ENCODE measurements around the gene GRB10. TPM values are rescaled to one million over a fixed set of nuclear protein-coding genes. Genes with fewer than 3 reads are reported as not detected.

The GRB10 gene
- total RNA-seq, 4 donors from 2014 or later, result 54.0 to 69.1 (median 61.6) TPM

- Histone ChIP-seq H3K4me1 (peaks cover 29 to 53% (median 44%) of the 10 kb centered on the region in 4 donors), H3K4me3 (no peak overlapping the region), H3K27me3 (no peaks in the 10 kb centered on the region), H3K36me3 (no peaks in the 10 kb centered on the region), H3K27ac (replicated peaks in 1 of 4) (no peak overlapping the region), H3K9me3 (no peaks in the 10 kb centered on the region)
- intact Hi-C loops (cut with DNase I), result no loop called here
- TF ChIP-seq POLR2AphosphoS5 (IDR thresholded peaks at IDR 0.05) (no peak), EP300 (IDR thresholded peaks at IDR 0.05) (no peak), POLR2A (IDR thresholded peaks at IDR 0.05; ENCODE audit: low read depth) (no peak), CTCF (IDR thresholded peaks at IDR 0.05) (no peak)
- 89% methylated on average over 2 of the region's 2 CpGs for WGBS
- no peak for DNase-seq (ENCODE audit: extremely low spot score)
Measured at GRCh38 chr7:50718876-50719275, 63.8 kb downstream of the GRB10 start.

- WGBS, result 80% methylated on average over 6 of the region's 6 CpGs
- TF ChIP-seq CTCF (IDR thresholded peaks at IDR 0.05), result no peak
- TF ChIP-seq EP300 (IDR thresholded peaks at IDR 0.05), result no peak
- no peak for TF ChIP-seq POLR2A (IDR thresholded peaks at IDR 0.05; ENCODE audit: low read depth)
- no peak for TF ChIP-seq POLR2AphosphoS5 (IDR thresholded peaks at IDR 0.05)
- no peaks in the 10 kb centered on the region for H3K27me3 ChIP-seq
- no peaks in the 10 kb centered on the region for H3K9me3 ChIP-seq
- no peak for DNase-seq (ENCODE audit: extremely low spot score)
- H3K27ac ChIP-seq (replicated peaks in 1 of 4), result no peak overlapping the region
- no peaks in the 10 kb centered on the region for H3K36me3 ChIP-seq
- no peak overlapping the region for H3K4me3 ChIP-seq
- H3K4me1 ChIP-seq, result peaks cover 30 to 56% (median 48%) of the 10 kb centered on the region in 4 donors
- intact Hi-C loops (cut with DNase I), result no loop called here
Measured at GRCh38 chr7:50718311-50718710, 64.4 kb downstream of the GRB10 start.

- H3K36me3 ChIP-seq, result no peaks in the 10 kb centered on the region
- H3K27ac ChIP-seq (replicated peaks in 1 of 4), result no peak overlapping the region
- H3K9me3 ChIP-seq, result no peaks in the 10 kb centered on the region
- peaks cover 40 to 62% (median 53%) of the 10 kb centered on the region in 4 donors for H3K4me1 ChIP-seq
- intact Hi-C loops (cut with DNase I), result no loop called here
- WGBS, result 90% methylated on average over 4 of the region's 4 CpGs
- H3K27me3 ChIP-seq, result no peaks in the 10 kb centered on the region
- TF ChIP-seq POLR2A (IDR thresholded peaks at IDR 0.05; ENCODE audit: low read depth) (no peak), EP300 (IDR thresholded peaks at IDR 0.05) (no peak), POLR2AphosphoS5 (IDR thresholded peaks at IDR 0.05) (no peak), CTCF (IDR thresholded peaks at IDR 0.05) (no peak)
- no peak for DNase-seq (ENCODE audit: extremely low spot score)
- H3K4me3 ChIP-seq, result no peak overlapping the region
Measured at GRCh38 chr7:50717181-50717580, 65.5 kb downstream of the GRB10 start.

- Histone ChIP-seq H3K27ac (replicated peaks in 1 of 4) (no peak overlapping the region), H3K4me3 (no peak overlapping the region), H3K9me3 (no peaks in the 10 kb centered on the region), H3K27me3 (no peaks in the 10 kb centered on the region), H3K36me3 (peaks cover 0 to 6% (median 0%) of the 10 kb centered on the region in 4 donors), H3K4me1 (peaks cover 48 to 64% (median 60%) of the 10 kb centered on the region in 4 donors)
- no peak for TF ChIP-seq POLR2AphosphoS5 (IDR thresholded peaks at IDR 0.05)
- TF ChIP-seq CTCF (IDR thresholded peaks at IDR 0.05), result no peak
- TF ChIP-seq POLR2A (IDR thresholded peaks at IDR 0.05; ENCODE audit: low read depth), result no peak
- no peak for TF ChIP-seq EP300 (IDR thresholded peaks at IDR 0.05)
- DNase-seq (ENCODE audit: extremely low spot score), result no peak
- intact Hi-C loops (cut with DNase I), result no loop called here
- WGBS, result 93% methylated on average over 4 of the region's 4 CpGs
Measured at GRCh38 chr7:50714857-50715256, 67.8 kb downstream of the GRB10 start.
